HG03571 (cell line): ENCODE data around the gene FAM53A.

Experiments
- ATAC-seq: cut with Tn5 transposase; IDR thresholded peaks from one replicate; pipeline ENCODE4 v1.9.1; 2021; ENCODE audit not compliant: unreplicated experiment

The FAM53A gene

GRCh38 chr4:1660948-1661677 is 23.0 kb downstream of the FAM53A start:
- ATAC-seq: no peak

- ATAC-seq: no peak
Observed at GRCh38 chr4:1659104-1660043, 24.7 kb downstream of the FAM53A start.

DNA sequence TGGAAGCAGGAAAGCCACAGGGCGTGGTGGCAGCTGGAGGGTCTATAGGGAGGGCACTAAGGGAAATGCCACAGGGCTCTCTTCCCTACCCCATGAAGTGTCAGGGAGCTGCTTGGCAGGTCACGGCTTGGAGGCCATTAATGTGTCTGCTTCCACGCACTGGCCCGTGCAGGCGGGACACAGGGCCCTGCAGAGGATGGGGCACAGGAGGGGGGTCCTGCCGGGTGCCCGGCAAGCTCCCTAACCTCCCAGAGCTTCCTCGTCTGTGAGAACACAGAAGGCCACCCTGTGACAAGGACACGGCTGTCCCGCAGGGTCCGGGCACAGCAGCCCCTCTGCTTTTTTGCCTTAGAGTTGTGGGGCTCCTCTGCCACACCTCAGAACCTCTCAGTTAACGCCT is 25.5 kb downstream of the FAM53A start:
- ATAC-seq: no peak

GRCh38 chr4:1658146-1658545 is 26.0 kb downstream of the FAM53A start:
- ATAC-seq: no peak

- ATAC-seq: no peak
Observed at GRCh38 chr4:1656986-1657385, 27.1 kb downstream of the FAM53A start.

- no peak for ATAC-seq
Observed at GRCh38 chr4:1656132-1656531, 28.0 kb downstream of the FAM53A start.

DNA sequence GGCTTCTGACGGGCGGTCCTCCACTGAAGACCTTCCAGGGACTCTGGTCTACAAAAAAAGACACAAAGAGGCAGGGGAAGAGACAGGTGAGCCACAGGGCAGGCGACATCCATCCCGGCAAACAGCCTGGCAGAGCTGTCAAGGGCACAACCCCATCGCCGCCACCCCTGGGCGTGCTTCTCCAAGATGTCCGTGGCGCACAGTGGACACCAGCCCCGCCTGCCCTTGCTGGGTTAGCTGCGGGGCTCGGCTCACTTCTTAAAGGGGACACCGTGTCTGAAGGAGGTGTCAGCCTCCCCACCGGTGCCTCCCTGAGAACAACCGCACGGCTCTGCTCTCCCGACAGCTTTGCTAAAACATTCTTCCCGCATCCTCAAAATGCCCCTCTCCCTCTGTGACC is 28.4 kb downstream of the FAM53A start:
- no peak for ATAC-seq

DNA sequence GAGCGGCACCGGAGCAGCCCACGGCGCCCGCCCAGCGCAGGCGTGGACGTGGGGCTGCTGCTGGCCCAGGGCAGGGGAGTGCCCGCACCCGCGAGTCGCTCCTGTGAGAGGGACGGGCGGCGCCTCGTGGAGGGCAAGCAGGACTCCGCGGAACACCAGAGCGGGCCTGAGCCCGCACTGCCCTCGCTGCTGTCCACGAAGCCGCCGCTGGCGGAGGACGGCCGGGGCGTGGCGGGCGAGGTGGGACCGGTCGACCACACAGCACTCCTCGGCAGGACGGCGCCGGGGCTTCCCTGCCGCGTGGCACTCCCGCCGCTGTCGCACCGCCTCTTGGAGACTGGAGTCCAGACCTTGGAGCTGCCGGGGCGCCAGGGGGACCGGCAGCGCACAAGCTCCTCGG is 29.0 kb downstream of the FAM53A start:
- no peak for ATAC-seq

DNA sequence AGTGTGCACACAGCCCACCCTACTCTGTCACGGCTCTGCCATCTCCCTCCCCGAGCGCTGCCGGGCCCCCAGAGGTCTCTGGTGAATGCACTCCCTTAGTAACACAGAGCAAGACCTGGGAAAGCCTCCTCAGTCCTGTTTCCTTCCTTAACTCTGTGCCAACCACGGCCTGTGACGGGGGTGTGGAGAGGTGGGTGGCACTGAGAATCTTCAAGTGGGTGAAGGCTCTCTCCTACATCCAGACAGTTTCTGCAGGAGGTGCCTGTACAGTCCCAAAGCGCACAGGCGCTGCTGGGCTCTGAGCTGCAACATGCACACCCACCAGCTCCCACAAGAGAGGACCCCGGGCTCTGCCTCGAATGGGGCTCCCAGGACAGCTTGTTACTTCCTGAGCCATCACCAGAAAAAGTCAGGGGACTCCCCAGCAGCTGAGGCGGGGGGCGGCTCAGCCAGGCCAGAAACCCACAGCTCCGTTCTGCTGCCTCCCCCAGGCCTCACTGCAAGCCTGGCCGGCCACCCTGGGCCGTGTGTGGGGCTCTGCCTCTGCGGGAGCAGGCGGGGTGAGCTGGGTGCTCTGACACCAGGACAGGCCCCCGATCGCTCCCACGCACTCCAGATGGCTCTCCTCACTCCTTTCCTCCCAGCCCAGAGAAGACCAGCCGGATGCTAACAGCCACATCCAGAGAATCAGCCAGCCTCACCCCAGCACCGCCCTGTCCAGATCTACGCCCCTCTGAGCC is 29.7 kb downstream of the FAM53A start:
- no peak for ATAC-seq

DNA sequence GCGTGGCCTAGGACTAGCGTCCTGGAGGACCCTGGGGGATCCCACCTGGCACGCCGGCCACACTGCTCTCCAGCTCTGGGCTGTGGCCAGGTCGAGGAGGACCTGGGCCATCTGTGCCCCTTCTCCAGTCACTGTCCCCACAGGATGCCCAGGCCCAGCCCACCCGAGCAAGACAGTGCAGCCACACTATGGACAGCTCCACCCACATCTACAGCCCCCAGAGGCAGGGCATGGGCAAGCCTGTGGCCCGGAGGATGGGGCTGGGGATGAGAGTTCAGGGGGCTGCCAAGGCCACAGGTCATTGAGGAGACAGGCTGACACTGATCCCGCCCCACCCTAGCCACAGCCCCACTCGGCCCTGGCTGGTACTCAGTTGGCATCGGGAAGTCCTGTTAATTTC is 30.3 kb downstream of the FAM53A start:
- ATAC-seq: no peak

DNA sequence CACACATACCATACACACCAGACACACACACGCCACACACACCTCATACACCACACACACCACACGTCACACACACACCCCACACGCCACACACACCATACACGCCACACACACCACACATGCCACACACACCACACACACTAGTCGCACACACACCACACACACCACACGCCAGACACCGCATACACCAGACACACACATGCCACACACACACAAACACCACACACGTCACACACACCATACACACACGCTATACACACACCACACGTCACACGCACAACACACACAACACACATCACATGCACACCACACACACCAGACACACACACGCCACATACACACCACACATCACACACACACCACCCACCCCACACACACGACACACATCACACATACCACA is 32.0 kb downstream of the FAM53A start:
- ATAC-seq: no peak

DNA sequence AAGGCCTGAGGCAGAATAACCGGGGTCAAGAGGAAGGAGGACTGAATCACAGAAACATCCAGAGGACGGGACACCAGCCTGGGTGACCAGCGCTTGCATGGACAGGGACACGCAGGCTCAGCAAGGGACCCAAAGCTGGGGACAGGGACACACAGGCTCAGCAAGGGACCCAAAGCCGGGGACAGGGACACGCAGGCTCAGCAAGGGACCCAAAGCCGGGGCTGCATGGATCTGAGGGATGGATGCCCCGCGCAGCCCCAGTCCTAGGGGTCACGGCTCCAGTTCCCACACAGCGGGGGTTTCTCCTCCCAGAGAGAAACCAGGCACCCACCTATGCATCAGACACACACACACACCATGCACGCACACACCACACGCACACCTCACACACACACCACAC is 32.5 kb downstream of the FAM53A start:
- no peak for ATAC-seq

- no peak for ATAC-seq
Observed at GRCh38 chr4:1648962-1649361, 35.2 kb downstream of the FAM53A start.

DNA sequence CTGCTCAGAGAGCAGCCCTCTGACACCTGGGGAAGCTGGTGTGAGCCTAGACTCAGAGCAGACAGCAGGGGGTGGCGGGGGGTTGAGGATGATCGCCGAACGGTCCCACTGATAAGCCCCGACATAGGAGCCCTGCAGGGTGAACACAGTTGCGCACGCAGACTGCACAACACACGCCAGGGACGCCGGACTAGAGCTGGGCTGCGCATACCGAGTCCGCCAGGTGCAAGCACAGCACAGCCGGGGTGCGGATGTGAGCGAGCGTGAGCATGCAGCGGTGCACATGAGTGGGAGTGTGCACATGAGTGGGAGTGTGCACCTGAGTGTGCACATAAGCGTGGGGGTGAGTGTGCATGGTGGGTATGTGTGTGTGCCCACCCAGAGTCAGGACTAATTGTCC is 36.7 kb downstream of the FAM53A start:
- ATAC-seq: no peak

- ATAC-seq: no peak
Observed at GRCh38 chr4:1646690-1647089, 37.4 kb downstream of the FAM53A start.

DNA sequence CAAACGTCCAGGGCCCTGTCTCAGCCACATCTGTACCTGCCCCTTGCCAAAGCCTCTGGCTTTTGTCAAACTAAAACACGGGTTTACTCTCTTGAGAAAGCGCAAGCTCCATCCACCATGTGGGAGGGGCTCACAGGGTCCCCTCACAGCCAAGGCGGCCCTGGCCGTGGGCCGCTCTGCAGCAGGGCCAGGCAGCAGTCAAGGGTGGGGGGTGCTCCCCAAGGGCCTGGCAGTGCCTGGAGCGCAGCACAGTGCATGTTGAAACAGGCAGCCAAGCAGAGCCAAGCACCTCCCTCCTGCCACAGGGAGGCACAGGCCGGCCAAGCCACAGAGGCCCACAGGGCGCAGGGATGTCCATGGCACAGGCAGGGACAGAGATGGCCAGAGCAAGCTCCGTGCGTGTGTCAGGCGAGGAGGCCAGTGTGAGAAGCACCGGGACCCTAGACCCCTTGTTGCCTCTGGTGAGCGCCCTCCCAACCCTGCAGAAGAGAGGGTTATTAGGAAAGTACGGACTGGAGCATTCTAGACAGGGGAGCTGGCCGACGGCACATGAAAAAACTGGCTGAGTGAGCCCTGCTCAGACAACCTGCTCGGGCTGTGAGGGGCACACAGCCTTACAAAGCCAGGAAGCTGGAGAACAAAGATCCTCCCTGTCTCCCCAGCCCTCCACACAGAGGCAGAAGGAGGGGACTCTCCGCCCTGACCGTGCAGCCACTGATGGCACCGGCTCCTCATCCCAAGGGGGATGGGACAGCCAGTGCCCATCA is 39.0 kb downstream of the FAM53A start:
- no peak for ATAC-seq

DNA sequence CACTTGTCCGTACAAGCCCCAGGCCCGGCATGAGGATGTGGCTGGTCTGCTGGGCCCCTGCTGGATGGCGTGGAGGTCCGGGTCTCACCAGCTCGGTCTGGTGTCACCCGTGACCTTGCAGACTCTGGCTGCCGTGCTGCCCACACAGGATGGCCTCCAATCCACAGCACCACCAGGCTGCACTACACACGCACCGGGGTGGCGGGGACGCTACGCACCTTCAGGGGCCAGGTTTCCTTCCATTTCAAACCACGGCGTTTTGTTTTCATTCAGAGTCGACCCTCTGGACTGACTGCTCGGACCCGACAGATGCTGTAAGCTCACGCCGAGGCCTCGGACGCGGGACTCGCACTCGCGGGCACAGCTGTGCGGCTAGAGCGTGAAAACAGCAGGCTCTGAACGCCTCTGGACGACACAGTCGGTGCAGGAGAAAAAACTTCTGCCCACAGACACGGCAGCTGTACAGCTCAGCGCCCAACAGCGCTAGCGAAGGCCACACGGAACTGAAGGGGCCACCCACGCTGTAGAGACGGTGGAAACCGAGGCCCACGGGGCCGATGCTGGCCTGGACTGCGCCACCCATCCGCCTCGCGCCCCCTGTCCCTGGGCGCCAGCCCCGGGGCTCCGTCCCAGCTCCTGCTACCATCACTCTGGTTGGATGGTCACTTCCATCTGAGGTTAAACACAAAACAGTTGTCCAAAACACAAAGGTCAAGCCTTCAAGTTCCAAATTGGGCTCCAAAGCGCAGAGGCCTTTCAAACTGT is 40.0 kb downstream of the FAM53A start:
- ATAC-seq: no peak

DNA sequence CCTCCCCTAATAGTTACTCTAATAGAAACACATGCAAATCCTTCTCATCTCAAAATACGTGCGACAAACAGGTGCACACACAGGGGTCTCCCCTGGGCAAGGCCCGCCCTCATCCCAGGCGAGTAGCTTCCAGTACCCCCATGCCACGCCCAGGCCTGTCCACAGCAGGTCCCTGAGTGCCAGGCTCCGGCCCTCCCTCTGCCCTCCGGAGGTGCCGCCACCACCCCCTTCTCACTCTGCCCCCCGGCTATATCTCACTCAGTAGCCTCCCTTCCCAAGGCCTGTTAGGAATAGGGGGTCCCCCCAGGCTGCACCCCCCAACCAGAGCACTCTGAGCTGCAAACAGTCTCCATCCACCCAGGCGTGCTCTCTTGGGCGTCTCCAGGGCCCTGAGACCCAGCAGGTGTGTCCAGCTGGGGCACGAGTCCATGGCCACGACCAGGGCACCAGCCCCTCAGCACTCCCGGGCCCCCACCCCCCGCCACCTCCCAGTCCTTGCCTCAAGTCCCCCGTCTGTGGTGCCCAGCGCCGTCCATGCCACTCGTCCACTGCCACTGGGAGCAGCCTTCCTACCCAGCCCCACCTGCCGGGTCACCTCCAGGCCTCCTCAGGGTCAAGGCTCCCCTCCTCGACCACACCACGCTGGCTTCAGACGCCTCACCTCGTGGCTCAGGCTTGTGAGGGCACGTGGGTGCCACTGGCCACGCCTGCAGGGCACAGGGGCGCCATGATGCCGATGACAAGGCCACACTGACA is 41.7 kb downstream of the FAM53A start:
- ATAC-seq: no peak

- ATAC-seq: no peak
Observed at GRCh38 chr4:1641671-1642070, 42.4 kb downstream of the FAM53A start.
